DND-41 (cell line): ENCODE data around the gene B4GALT5.

ENCODE experiments used
- ATAC-seq: fragments of 200-7000 bp; cut with Tn5 transposase; 3 replicates; pipeline ENCODE4 v1.9.1; 2021; ENCODE audit warnings: low read depth; ENCODE audit not compliant: insufficient read depth
- DNase-seq: peaks from one replicate; pipeline ENCODE4 v3.0.0-alpha.2; 2020
- H2AFZ ChIP-seq: 2 replicates; pipeline ENCODE4 v1.6.0; 2012; ENCODE audit warnings: low read depth, low read length
- H3K27ac ChIP-seq: 2 replicates; pipeline ENCODE4 v1.5.1; 2012; ENCODE audit warnings: low read length, inconsistent platforms
- H3K27me3 ChIP-seq: fragments of 200-600 bp; sonication (generic); 2 replicates; pipeline ENCODE4 v1.6.0; 2012; ENCODE audit warnings: low read length, mild to moderate bottlenecking, inconsistent platforms; ENCODE audit not compliant: insufficient read depth, poor library complexity
- H3K36me3 ChIP-seq: 2 replicates; pipeline ENCODE4 v1.5.1; 2012; ENCODE audit warnings: low read length, inconsistent platforms; ENCODE audit not compliant: insufficient read depth
- H3K4me1 ChIP-seq: 2 replicates; pipeline ENCODE4 v1.5.1; 2012; ENCODE audit warnings: mild to moderate bottlenecking, low read length; ENCODE audit not compliant: insufficient read depth
- H3K4me2 ChIP-seq: 2 replicates; pipeline ENCODE4 v1.6.0; 2012; ENCODE audit warnings: mild to moderate bottlenecking, moderate library complexity, low read length, inconsistent platforms; ENCODE audit not compliant: insufficient read depth
- H3K4me3 ChIP-seq, 2 experiments: fragments of 200-600 bp in 1 of 2; shearing (Covaris generic) in 1 of 2; 2 replicates each; pipeline ENCODE4 v1.5.1; 2012 to 2016; ENCODE audit warnings: inconsistent platforms in 2 of 2, low read length in 2 of 2, mild to moderate bottlenecking in 2 of 2, low read depth in 1 of 2, moderate library complexity in 1 of 2
- H3K79me2 ChIP-seq: 2 replicates; pipeline ENCODE4 v1.6.0; 2012; ENCODE audit warnings: low read length, inconsistent platforms; ENCODE audit not compliant: insufficient read depth
- H3K9ac ChIP-seq: 2 replicates; pipeline ENCODE4 v1.6.0; 2012; ENCODE audit warnings: low read depth, mild to moderate bottlenecking, inconsistent platforms, low read length, moderate library complexity
- H3K9me3 ChIP-seq: 2 replicates; pipeline ENCODE4 v1.5.1; 2012; ENCODE audit warnings: low read length, moderate library complexity, mild to moderate bottlenecking, inconsistent platforms; ENCODE audit not compliant: insufficient read depth, severe bottlenecking
- H4K20me1 ChIP-seq: 2 replicates; pipeline ENCODE4 v1.6.0; 2012; ENCODE audit warnings: low read length; ENCODE audit not compliant: insufficient read depth
- EZH2 ChIP-seq: IDR thresholded peaks from 3 replicates; pipeline ENCODE4 v1.6.1; 2012; ENCODE audit warnings: borderline replicate concordance, low read depth, mild to moderate bottlenecking, moderate library complexity, low read length, inconsistent platforms; ENCODE audit not compliant: severe bottlenecking
- TF ChIP-seq, protein P1 (sequence below): IDR thresholded peaks from 2 replicates; pipeline ENCODE4 v1.5.1; 2012; ENCODE audit warnings: borderline replicate concordance, low read length, moderate library complexity, mild to moderate bottlenecking; ENCODE audit not compliant: poor library complexity, severe bottlenecking; ENCODE audit errors: extremely low read depth

Gene B4GALT5

DNA sequence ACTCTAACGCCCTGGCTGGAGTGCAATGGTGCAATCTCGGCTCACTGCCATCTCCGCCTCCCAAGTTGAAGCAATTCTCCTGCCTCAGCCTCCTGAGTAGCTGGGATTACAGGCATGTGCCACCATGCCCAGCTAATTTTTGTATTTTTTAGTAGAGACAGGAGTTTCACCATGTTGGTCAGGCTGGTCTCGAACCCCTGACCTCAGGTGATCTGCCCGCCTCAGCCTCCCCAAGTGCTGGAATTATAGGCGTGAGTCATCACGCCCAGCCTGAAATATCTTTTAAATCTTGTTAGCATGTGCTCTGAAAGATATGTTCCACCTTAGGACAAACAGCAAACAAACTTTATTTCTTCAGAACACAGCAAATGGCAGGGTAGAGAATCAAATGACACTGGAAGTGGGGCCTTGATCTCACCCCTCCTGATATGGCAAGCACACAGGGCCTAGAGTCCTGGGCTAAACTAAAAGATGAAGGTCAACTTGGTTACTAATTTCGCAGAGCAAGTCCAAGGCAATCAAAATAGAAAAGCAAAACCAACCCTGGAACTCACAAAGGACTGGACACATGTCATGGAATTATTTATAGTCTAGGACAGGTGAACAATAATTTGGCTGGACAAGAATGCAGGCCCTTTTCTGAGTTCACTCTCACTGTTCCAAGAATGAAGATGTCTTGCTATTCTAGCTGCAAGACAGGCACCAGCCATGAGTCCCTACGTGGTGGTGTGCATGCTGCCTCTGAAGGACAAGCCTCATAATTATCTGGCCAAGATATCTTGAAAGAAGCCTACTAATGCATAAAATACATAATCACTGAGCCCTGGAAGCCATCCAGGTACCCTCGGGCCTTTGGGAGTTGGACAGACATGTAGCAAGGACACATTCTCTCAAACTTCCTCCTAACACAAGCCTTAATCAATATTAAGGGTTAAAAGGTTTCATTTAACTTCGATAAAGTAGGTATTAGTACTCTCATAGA lies 35.6 kb downstream of the B4GALT5 start:
- Histone ChIP-seq H3K4me2 (no peak overlapping the region), H3K36me3 (no peaks in the 10 kb centered on the region), H3K9ac (no peak overlapping the region), H2AFZ (no peak overlapping the region), H3K9me3 (no peaks in the 10 kb centered on the region), H3K27ac (no peak overlapping the region), H3K4me3 (no peak overlapping the region), H3K4me1 (peaks cover 7% of the 10 kb centered on the region), H4K20me1 (peaks cover 66% of the 10 kb centered on the region), H3K27me3 (no peaks in the 10 kb centered on the region), H3K79me2 (peaks cover 89% of the 10 kb centered on the region)
- ATAC-seq = no peak
- TF ChIP-seq, protein P1, sequence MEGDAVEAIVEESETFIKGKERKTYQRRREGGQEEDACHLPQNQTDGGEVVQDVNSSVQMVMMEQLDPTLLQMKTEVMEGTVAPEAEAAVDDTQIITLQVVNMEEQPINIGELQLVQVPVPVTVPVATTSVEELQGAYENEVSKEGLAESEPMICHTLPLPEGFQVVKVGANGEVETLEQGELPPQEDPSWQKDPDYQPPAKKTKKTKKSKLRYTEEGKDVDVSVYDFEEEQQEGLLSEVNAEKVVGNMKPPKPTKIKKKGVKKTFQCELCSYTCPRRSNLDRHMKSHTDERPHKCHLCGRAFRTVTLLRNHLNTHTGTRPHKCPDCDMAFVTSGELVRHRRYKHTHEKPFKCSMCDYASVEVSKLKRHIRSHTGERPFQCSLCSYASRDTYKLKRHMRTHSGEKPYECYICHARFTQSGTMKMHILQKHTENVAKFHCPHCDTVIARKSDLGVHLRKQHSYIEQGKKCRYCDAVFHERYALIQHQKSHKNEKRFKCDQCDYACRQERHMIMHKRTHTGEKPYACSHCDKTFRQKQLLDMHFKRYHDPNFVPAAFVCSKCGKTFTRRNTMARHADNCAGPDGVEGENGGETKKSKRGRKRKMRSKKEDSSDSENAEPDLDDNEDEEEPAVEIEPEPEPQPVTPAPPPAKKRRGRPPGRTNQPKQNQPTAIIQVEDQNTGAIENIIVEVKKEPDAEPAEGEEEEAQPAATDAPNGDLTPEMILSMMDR = no peak
- no peak for TF ChIP-seq EZH2
- DNase-seq = no peak

DNA sequence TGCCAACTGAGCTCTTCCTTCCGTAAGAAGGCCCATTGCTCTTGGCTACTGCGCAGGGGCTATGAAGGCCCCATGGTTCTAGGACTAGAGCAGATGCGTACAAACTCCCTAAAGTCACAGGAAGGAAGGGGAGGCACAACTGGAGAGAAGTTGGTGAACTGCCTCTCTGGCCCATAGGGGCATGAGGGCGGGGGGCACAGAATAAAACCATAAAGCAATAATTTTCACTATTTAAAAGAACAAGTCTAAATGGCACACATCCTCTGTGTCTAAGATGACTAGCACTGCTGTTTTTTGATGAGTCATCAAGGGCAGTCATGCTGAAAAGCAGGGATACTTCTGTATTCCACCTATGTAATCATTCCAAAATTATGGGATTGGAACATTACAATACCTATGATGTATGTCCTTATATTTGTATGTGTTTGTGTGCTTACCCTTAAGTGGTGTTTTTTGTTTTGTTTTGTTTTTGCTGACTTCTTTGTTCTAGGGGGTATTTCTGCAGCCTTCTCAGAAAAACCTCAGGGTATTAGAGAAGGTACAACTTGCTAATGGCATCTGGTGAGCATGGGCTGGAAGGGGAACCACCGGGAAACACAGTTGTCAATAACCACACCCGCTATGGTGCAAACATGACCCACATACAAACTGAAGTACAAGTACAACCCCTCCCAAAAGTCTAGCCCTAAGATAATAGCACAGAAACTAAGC lies 36.9 kb downstream of the B4GALT5 start:
- Histone ChIP-seq H3K27ac (no peak overlapping the region), H3K4me3 (no peak overlapping the region), H3K4me2 (no peak overlapping the region), H4K20me1 (peaks cover 66% of the 10 kb centered on the region), H2AFZ (no peak overlapping the region), H3K4me1 (peaks cover 7% of the 10 kb centered on the region), H3K27me3 (no peaks in the 10 kb centered on the region), H3K9me3 (no peaks in the 10 kb centered on the region), H3K36me3 (no peaks in the 10 kb centered on the region), H3K9ac (no peak overlapping the region), H3K79me2 (peaks cover 88% of the 10 kb centered on the region)
- ATAC-seq = peak; percentile 48; the same call in 1 of the 3 replicates
- TF ChIP-seq, protein P1 = no peak
- no peak for TF ChIP-seq EZH2
- no peak for DNase-seq

DNA sequence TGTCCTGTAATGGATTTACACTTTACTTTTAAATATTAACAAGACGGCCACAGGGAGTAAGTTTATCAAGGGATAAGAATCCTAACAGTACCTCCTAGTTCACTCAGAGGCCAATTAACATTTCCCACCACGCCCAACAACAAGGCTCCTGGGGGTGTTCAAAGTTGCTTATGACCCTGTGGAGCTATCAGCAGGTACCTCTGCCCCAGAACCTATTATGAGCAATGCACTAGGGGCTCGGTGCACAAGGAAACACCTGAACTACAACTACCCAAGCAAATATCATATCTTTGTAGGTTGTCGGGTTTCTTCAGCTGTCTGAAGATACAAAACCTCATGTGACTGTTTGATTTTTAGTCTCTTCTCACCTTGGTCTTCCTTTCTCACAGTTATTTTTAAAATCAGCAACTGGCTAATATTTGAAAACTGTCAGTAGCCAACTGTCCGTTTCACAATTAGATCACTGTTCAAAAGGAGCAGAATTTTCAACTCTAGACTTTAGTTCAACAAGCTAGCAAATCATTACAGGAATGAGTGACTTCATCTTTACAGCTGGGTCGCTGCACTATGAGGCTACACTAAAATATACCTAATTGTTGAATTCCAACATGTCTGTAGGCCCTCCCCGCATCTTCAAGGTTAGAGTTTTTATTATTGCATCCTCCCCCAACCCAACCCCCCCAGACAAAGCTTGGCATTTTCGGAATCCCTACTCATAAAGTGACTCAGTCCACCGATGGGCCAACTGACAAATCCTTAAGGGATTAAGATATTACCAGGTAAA lies 38.1 kb downstream of the B4GALT5 start:
- H2AFZ ChIP-seq = no peak overlapping the region
- no peak overlapping the region for H3K4me3 ChIP-seq
- H4K20me1 ChIP-seq = peaks cover 68% of the 10 kb centered on the region
- no peaks in the 10 kb centered on the region for H3K9me3 ChIP-seq
- peaks cover 7% of the 10 kb centered on the region for H3K4me1 ChIP-seq
- no peak overlapping the region for H3K9ac ChIP-seq
- no peak for DNase-seq
- peaks cover 88% of the 10 kb centered on the region for H3K79me2 ChIP-seq
- no peak for ATAC-seq
- no peak overlapping the region for H3K4me2 ChIP-seq
- no peak for TF ChIP-seq EZH2
- TF ChIP-seq, protein P1 = no peak
- no peak overlapping the region for H3K27ac ChIP-seq
- H3K36me3 ChIP-seq = no peaks in the 10 kb centered on the region
- H3K27me3 ChIP-seq = no peaks in the 10 kb centered on the region
